GM10266 (cell line): ENCODE data around the gene RIMOC1.

Source experiments
- DNase-seq: peaks from one replicate; pipeline ENCODE4 v3.0.0; 2012; ENCODE audit errors: extremely low spot score
- TF ChIP-seq, protein P1 (sequence below): IDR thresholded peaks from 2 replicates; pipeline ENCODE4 v1.5.1; 2012; ENCODE audit warnings: mild to moderate bottlenecking, low read depth; ENCODE audit not compliant: control insufficient read depth, insufficient read depth; ENCODE audit errors: missing control alignments

Gene RIMOC1

DNA sequence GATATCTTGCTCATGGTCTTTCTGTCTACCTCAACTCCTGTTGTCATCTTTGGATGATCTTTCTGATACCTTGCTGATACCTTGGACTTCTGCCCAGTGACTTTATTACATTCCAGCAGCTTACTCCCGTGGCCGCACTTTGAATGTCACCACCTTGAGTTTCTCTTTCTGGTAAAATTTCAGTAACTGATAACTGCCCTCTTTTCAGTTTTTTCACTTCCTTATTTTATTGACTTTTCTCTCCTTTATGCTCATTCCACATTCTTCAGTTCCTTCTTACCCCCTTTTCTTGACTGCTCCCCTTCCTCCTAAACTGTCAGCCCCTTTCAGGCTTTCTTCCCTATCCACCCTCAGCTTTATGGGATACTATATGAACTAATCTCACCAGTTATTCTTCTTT, 14.0 kb downstream of the RIMOC1 start:
- no peak for DNase-seq
- TF ChIP-seq, protein P1, sequence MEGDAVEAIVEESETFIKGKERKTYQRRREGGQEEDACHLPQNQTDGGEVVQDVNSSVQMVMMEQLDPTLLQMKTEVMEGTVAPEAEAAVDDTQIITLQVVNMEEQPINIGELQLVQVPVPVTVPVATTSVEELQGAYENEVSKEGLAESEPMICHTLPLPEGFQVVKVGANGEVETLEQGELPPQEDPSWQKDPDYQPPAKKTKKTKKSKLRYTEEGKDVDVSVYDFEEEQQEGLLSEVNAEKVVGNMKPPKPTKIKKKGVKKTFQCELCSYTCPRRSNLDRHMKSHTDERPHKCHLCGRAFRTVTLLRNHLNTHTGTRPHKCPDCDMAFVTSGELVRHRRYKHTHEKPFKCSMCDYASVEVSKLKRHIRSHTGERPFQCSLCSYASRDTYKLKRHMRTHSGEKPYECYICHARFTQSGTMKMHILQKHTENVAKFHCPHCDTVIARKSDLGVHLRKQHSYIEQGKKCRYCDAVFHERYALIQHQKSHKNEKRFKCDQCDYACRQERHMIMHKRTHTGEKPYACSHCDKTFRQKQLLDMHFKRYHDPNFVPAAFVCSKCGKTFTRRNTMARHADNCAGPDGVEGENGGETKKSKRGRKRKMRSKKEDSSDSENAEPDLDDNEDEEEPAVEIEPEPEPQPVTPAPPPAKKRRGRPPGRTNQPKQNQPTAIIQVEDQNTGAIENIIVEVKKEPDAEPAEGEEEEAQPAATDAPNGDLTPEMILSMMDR, result no peak

DNA sequence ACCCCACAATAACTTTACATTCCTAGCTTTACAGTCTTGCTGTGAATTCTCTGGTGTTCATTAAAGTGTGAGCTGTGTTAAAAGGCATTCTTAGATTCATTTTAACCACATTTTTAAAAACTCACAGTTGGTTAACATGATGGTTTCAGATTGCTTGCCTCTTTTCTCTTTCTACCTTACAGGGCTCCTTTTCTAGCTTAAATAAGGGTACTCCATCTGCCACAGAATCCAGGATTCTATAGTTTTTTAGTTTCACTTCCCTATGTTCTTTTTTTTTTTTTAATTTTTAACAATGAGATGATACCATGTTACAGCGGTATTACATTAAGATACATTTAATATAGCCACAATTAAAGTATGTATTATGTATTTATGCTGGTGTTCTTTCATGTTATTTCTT, 17.0 kb downstream of the RIMOC1 start:
- TF ChIP-seq, protein P1, result no peak

DNA sequence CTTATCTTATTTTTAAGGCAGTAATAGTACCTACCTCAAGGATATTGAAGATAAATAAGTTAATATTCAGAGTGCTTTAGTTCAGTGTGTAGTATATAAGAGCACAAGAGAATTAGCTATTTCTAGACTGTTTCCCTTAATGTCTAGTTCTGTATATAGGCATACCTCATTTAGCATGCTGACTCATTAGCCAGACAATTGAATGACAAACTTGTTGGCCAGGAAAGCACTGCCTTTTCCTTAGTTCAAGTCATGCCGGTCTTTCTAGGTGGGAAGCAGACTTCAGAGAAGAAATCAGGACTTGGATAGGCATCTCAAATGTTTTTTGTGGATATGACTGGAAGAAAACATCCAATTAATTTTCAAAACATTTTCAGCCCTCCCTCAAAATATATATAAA, 17.7 kb downstream of the RIMOC1 start:
- no peak for DNase-seq
- TF ChIP-seq, protein P1, result no peak

More for the DNA sequence above, 17.0 kb downstream of the RIMOC1 start:
- DNase-seq, result no peak

DNA sequence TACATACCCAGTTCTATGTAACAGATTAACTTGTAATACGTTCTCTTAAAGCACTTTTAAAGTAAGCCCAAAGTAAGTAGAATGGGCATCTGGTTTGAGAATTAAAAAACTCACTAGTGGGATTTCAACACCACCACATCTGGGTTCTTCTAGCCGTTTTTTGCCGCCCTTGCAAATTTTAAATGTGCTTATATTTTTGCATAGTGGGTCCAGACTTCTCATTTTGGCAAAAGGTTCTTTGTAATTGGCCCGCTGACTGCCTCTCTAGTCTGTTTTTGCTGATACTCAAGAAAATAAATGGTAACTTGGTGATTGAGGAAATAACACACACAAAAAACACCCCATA, 20.4 kb downstream of the RIMOC1 start:
- TF ChIP-seq, protein P1, result no peak
- DNase-seq, result no peak

DNA sequence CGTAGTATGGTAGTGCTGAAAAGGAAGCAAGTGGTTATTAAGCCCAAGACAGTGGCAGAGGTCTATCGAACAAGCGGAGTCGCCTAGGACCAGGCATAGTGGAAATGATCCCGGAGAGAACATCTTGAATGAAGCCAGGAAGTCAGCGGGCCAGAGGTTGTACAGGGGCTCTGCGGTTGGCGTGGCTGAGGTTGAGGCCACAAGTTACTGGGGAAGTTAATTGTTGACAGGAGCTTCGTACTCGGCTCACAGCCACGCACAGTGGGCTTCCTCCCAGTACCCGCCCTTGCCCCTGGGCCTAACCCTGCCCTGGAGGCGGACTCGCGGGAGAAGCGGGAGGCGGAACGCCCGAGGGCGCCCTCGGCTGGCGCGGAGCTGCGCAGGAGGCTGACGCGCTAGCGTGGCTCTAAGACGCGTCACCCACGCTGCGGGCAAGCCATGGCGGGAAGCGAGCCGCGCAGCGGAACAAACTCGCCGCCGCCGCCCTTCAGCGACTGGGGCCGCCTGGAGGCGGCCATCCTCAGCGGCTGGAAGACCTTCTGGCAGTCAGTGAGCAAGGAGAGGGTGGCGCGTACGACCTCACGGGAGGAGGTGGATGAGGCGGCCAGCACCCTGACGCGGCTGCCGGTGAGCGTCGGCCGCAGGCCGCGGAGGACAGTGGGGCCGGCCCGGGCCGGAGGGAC, 20.9 kb downstream of the RIMOC1 start, which contains the start of gene FBXO4:
FBXO4 (plus strand) TSS at position 410 of the 683 bp plus-strand sequence; CDS start at position 439, 29 bp downstream.
- TF ChIP-seq, protein P1, result peak; percentile 89
- DNase-seq, result peak; percentile 75

DNA sequence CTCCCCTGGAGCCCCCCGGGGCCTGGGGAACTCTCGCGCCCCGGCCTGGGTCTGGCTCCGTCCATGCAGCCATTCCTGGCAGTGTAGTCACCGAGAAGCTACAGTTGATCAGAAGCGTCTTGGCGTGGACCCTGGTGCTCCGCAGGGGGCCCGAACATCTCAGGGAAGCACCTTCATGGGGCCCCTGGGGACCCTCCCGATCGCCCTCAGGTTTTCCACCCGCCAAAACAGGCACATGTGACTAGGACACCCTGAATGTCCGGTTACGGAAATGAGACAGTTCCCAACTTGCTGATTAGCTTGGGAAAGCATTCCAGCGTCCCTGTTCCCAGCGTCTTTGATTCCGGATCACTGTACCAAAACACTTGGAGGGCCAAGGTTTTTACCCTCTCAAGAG, 21.4 kb downstream of the RIMOC1 start:
- TF ChIP-seq, protein P1, result no peak
- peak; percentile 19 for DNase-seq

DNA sequence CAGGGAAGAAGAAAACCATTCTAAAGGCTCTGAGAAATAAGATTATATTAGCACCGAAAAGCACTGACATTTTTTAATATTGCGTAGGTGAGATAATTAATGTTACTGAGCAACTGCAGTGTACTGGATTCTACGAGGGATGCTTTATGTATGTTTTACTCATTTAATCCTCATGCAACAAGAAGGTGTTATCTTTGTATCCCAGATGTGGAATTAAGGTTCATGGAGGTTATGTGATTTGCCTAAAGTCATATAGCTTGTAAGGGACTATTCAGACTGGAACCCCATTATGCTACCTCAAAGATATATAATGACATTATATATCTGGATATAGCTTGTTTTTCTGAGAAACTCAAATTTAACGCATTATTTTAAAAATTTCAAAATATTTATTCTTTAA, 23.5 kb downstream of the RIMOC1 start:
- TF ChIP-seq, protein P1, result no peak

More for the DNA sequence above, 23.5 kb downstream of the RIMOC1 start:
- DNase-seq, result no peak
